Astrocyte of the cerebellum (primary cell): ENCODE data around the gene TMEM11.

ENCODE experiments used
- DNase-seq: peaks from one replicate; pipeline ENCODE4 v3.0.0-alpha.2; 2011; ENCODE audit warnings: low read depth
- H3K4me3 ChIP-seq: 2 replicates; pipeline ENCODE4 v1.5.1; 2011; ENCODE audit warnings: mild to moderate bottlenecking, low read depth, low read length, moderate library complexity
- in situ Hi-C: cut with HindIII; loops from 2 replicates; pipeline ENCODE4 v1.10.0; 2017; ENCODE audit warnings: low sequenced_read_pairs
- TF ChIP-seq, protein P1 (sequence below): IDR thresholded peaks from 2 replicates; pipeline ENCODE4 v1.5.1; 2012; ENCODE audit warnings: low read length, low read depth, moderate library complexity, mild to moderate bottlenecking; ENCODE audit errors: missing control alignments

Gene TMEM11

DNA sequence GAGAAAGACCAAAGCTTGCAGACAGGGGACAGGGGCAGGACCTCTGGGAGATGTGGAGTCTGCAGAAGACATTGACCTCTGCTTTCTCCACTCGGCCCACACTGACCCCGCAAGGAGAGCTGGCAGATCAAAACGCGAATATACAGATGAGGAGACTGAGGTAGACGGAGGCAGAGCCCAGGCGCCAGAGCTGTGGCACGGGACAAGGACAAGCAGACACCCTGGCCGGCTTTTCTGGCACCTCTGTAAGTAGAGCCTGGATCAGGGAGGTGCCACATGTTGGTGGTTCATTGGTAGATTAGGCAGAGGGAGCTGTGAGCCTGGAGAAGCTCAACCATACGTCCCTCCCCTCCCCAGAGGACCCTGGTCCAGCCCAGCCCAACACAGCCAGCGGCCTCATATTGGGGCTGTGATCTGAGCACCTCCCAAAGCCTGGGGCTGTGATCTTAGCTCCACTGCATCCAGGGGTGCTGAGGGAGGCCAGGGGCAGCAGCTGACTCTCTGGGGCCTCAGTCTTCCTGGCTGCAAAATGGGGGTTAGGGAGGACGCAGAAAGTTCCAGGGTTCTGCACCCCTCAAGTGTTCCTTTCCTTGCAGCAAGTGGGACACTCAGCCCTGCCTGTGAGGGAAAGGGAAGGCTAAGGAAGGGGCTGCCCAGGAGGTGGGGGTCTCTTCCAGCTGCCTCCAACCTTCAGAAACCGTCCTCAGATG, 35.3 kb upstream of the TMEM11 start:
- H3K4me3 ChIP-seq = no peak overlapping the region
- TF ChIP-seq, protein P1, sequence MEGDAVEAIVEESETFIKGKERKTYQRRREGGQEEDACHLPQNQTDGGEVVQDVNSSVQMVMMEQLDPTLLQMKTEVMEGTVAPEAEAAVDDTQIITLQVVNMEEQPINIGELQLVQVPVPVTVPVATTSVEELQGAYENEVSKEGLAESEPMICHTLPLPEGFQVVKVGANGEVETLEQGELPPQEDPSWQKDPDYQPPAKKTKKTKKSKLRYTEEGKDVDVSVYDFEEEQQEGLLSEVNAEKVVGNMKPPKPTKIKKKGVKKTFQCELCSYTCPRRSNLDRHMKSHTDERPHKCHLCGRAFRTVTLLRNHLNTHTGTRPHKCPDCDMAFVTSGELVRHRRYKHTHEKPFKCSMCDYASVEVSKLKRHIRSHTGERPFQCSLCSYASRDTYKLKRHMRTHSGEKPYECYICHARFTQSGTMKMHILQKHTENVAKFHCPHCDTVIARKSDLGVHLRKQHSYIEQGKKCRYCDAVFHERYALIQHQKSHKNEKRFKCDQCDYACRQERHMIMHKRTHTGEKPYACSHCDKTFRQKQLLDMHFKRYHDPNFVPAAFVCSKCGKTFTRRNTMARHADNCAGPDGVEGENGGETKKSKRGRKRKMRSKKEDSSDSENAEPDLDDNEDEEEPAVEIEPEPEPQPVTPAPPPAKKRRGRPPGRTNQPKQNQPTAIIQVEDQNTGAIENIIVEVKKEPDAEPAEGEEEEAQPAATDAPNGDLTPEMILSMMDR = no peak
- in situ Hi-C loops = loop anchor here (5.0 kb wide), 1 partner anchor 117 kb away; no protein-coding TSS in a partner anchor
- no peak for DNase-seq

GRCh38 chr17:21248500-21248899, 34.5 kb upstream of the TMEM11 start:
- no peak overlapping the region for H3K4me3 ChIP-seq
- DNase-seq = no peak
- in situ Hi-C loops = loop anchor here (5.0 kb wide), 1 partner anchor 116 kb away; no protein-coding TSS in a partner anchor
- TF ChIP-seq, protein P1 = no peak

GRCh38 chr17:21247552-21248258, 33.7 kb upstream of the TMEM11 start:
- in situ Hi-C loops = loop anchor here (5.0 kb wide), 1 partner anchor 115 kb away; no protein-coding TSS in a partner anchor
- no peak for DNase-seq
- H3K4me3 ChIP-seq = no peak overlapping the region
- TF ChIP-seq, protein P1 = no peak

GRCh38 chr17:21246698-21247097, 32.7 kb upstream of the TMEM11 start:
- no peak for DNase-seq
- no peak overlapping the region for H3K4me3 ChIP-seq
- in situ Hi-C loops = loop anchor here (5.0 kb wide), 1 partner anchor 114 kb away; no protein-coding TSS in a partner anchor
- TF ChIP-seq, protein P1 = no peak

DNA sequence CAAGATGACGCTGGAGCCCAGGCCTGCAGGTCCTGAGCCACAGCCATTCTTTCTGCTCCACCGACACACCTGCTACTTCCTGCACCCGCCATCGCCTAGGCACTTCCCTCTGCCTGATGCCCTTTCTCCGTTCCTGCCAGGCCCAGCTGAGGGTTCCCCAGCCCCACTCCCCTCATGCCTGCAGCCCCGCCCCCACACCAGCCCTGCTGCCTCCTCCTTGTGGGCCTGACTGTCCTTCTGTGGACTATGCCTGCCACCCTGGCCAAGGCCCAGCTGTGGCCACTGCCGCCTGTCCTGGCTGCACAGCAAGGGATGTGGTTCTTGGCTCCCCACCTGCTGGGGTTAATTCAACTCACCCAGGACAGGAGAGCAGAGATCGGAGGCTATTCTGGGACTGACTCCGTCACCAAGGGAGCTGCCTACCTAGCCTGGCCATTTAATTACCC, 31.7 kb upstream of the TMEM11 start:
- in situ Hi-C loops = loop anchor here (5.0 kb wide), 1 partner anchor 113 kb away; no protein-coding TSS in a partner anchor

More for the DNA sequence above, 31.7 kb upstream of the TMEM11 start:
- no peak for DNase-seq
- H3K4me3 ChIP-seq = no peak overlapping the region
- TF ChIP-seq, protein P1 = no peak
